Left lobe of liver (tissue), 2 donors: ENCODE measurements around the gene UBE2I. TPM values are rescaled to one million over a fixed set of nuclear protein-coding genes. Genes with fewer than 3 reads are reported as not detected.
A peak's percentile ranks its signal among the peaks of the same experiment; 100 is the strongest.

Experiments used
- ATAC-seq: fragments of 200-7000 bp; cut with Tn5 transposase; one replicate; pipeline ENCODE4 v1.9.1; 2020; ENCODE audit warnings: mild to moderate bottlenecking, moderate library complexity
- DNase-seq: peaks from one replicate; pipeline ENCODE4 v3.0.0-alpha.2; 2020; ENCODE audit warnings: low spot score
- total RNA-seq: library from RNA; stranded (reverse); gene quantifications from one replicate; pipeline ENCODE4 v1.2.1, GENCODE V29; 2021
- donor health status: DM: no; HTN: no; CAD: no; lungs with moderate emphysema.
- donor health status: DM: no; HTN: yes; CAD: no.

UBE2I gene
- total RNA-seq, 1 donor from 2014 or later, result 28.0 TPM

- no peak for DNase-seq
These were observed 46.2 kb downstream of the UBE2I start for GRCh38 chr16:1355591-1355990.

GRCh38 chr16:1356061-1356900 is 46.8 kb downstream of the UBE2I start:
- no peak for DNase-seq
- no peak for ATAC-seq

More at GRCh38 chr16:1355591-1355990, 46.2 kb downstream of the UBE2I start:
- no peak for ATAC-seq

GRCh38 chr16:1357906-1358566 is 48.6 kb downstream of the UBE2I start:
- DNase-seq, result no peak
- ATAC-seq, result no peak

- DNase-seq (no peak), ATAC-seq (no peak)
These were observed 52.4 kb downstream of the UBE2I start for GRCh38 chr16:1361685-1362360.

- ATAC-seq (no peak), DNase-seq (no peak)
These were observed 53.4 kb downstream of the UBE2I start for GRCh38 chr16:1362807-1363206.

- ATAC-seq (peak; percentile 94), DNase-seq (no peak)
These were observed 54.1 kb downstream of the UBE2I start for GRCh38 chr16:1363501-1364041.

GRCh38 chr16:1364510-1364909 is 55.1 kb downstream of the UBE2I start:
- DNase-seq, result no peak
- ATAC-seq, result no peak

- DNase-seq (no peak), ATAC-seq (no peak)
These were observed 56.8 kb downstream of the UBE2I start for GRCh38 chr16:1366060-1366711.

GRCh38 chr16:1366712-1367299 is 57.4 kb downstream of the UBE2I start:
- ATAC-seq (no peak), DNase-seq (no peak)

GRCh38 chr16:1367486-1368174 is 58.2 kb downstream of the UBE2I start:
- ATAC-seq (no peak), DNase-seq (no peak)

GRCh38 chr16:1371054-1371978 is 61.9 kb downstream of the UBE2I start:
- ATAC-seq, result no peak
- no peak for DNase-seq

GRCh38 chr16:1372292-1372950 is 63.0 kb downstream of the UBE2I start:
- DNase-seq (no peak), ATAC-seq (no peak)

- DNase-seq, result no peak
- ATAC-seq, result no peak
These were observed 65.2 kb downstream of the UBE2I start for GRCh38 chr16:1374418-1375297.

GRCh38 chr16:1375298-1375640 is 65.8 kb downstream of the UBE2I start:
- ATAC-seq, result no peak
- no peak for DNase-seq

- no peak for DNase-seq
- no peak for ATAC-seq
These were observed 66.4 kb downstream of the UBE2I start for GRCh38 chr16:1375741-1376410.
